ENCODE data around the gene NOS1AP.

DNA sequence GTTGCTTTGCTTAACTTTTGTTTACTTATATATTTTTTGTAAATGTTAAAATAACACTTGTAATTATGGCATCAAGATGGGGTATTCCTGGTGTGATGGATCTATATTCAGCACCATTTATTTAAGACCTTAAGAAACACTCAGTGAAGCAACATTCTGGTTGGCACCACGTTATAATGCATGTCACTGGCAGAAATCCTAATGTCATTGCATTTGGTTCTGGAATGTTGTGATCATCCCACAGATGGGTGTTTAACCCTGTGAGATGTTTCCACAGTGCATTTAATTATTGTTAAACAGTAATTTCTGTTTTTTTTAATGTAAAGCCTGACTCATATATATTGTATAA is 116.5 kb downstream of the NOS1AP start:
- TF ChIP-seq POLR2A (IDR thresholded peaks at IDR 0.05; ENCODE audit: borderline replicate concordance, extremely low read depth, insufficient read depth, insufficient read length): no peak
- TF ChIP-seq, protein P1, sequence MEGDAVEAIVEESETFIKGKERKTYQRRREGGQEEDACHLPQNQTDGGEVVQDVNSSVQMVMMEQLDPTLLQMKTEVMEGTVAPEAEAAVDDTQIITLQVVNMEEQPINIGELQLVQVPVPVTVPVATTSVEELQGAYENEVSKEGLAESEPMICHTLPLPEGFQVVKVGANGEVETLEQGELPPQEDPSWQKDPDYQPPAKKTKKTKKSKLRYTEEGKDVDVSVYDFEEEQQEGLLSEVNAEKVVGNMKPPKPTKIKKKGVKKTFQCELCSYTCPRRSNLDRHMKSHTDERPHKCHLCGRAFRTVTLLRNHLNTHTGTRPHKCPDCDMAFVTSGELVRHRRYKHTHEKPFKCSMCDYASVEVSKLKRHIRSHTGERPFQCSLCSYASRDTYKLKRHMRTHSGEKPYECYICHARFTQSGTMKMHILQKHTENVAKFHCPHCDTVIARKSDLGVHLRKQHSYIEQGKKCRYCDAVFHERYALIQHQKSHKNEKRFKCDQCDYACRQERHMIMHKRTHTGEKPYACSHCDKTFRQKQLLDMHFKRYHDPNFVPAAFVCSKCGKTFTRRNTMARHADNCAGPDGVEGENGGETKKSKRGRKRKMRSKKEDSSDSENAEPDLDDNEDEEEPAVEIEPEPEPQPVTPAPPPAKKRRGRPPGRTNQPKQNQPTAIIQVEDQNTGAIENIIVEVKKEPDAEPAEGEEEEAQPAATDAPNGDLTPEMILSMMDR (IDR thresholded peaks at IDR 0.05 in 2 of 3, conservative IDR thresholded peaks at IDR 0.05 in 1 of 3; ENCODE audit: borderline replicate concordance in 1 of 3, insufficient read depth in 1 of 3, low read depth in 2 of 3, low read length in 2 of 3): no peak
- TF ChIP-seq EZH2phosphoT487 (IDR thresholded peaks at IDR 0.05; ENCODE audit: borderline replicate concordance): no peak
- no peak for TF ChIP-seq RAD21 (IDR thresholded peaks at IDR 0.05; ENCODE audit: low read depth)
- TF ChIP-seq YY1 (IDR thresholded peaks at IDR 0.05; ENCODE audit: extremely low read depth, insufficient replicate concordance, low read depth, low read length): no peak
- TF ChIP-seq CBX3 (IDR thresholded peaks at IDR 0.05; ENCODE audit: low read depth): no peak
- TF ChIP-seq JUND (IDR thresholded peaks at IDR 0.05): no peak
- no peak for TF ChIP-seq TCF7L2 (IDR thresholded peaks at IDR 0.05; ENCODE audit: borderline replicate concordance, extremely low read depth, insufficient read depth, insufficient read length)
- TF ChIP-seq, protein P2, sequence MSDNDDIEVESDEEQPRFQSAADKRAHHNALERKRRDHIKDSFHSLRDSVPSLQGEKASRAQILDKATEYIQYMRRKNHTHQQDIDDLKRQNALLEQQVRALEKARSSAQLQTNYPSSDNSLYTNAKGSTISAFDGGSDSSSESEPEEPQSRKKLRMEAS (IDR thresholded peaks at IDR 0.05): no peak
- no peak for TF ChIP-seq EZH2 (IDR thresholded peaks at IDR 0.05)
- no peak for TF ChIP-seq EGR1 (IDR thresholded peaks at IDR 0.05; ENCODE audit: low read depth)
- no peak for TF ChIP-seq POLR2AphosphoS5 (IDR thresholded peaks at IDR 0.05; ENCODE audit: low read depth, low read length)
